GM12878 (cell line): ENCODE measurements around the gene SPATS1. TPM values are rescaled to one million over a fixed set of nuclear protein-coding genes. Genes with fewer than 3 reads are reported as not detected.

ENCODE experiments used
- ATAC-seq: fragments of 200-7000 bp; cut with Tn5 transposase; 3 replicates; pipeline ENCODE4 v1.9.1; 2020; ENCODE audit warnings: mild to moderate bottlenecking, moderate library complexity
- BruUV-seq: library from RNA; stranded (reverse); fragments of 400-500 nt; replicated peaks from 2 replicates; lab custom pipeline; 2021; lab: Mats Ljungman, UMichigan
- CTCF ChIA-PET: fragments of 300-600 bp; sonication (Branson Sonifier 250); formaldehyde crosslinking; extraction: SDS; loops from one replicate; lab custom pipeline; 2021; ENCODE audit warnings: inconsistent platforms; lab: Yijun Ruan, JAX
- POLR2A ChIA-PET: fragments of 350-600 bp; formaldehyde crosslinking; extraction: SDS; loops from one replicate; lab custom pipeline; 2021; ENCODE audit warnings: inconsistent platforms; lab: Charles Lee
- RAD21 ChIA-PET: fragments of 300-600 bp; sonication (Branson Sonifier 250); formaldehyde crosslinking; loops from one replicate; lab custom pipeline; 2023; ENCODE audit warnings: antibody characterized with exemption; ENCODE audit not compliant: unreplicated experiment; lab: Charles Lee
- SMC1A ChIA-PET: fragments of 300-600 bp; sonication (Branson Sonifier 250); formaldehyde crosslinking; loops from one replicate; lab custom pipeline; 2023; ENCODE audit not compliant: unreplicated experiment, uncharacterized antibody; lab: Charles Lee
- DNase-seq: peaks from one replicate; pipeline ENCODE4 v3.0.0-alpha.2; 2011; ENCODE audit warnings: low read depth, low spot score
- FAIRE-seq: peaks from 3 replicates; lab custom pipeline; 2011; peaks lifted over from hg19 to GRCh38; lab: Jason Lieb, UNC
- H2AFZ ChIP-seq: 2 replicates; pipeline ENCODE4 v1.6.0; 2011; ENCODE audit warnings: low read depth, low read length, control low read depth; ENCODE audit not compliant: control insufficient read depth
- H3K27ac ChIP-seq: 2 replicates; pipeline ENCODE4 v1.5.1; 2011; ENCODE audit warnings: control low read depth; ENCODE audit not compliant: control insufficient read depth, insufficient read depth
- H3K27me3 ChIP-seq, 2 experiments: replicated peaks in 1 of 2; 2 replicates each; pipeline versions ENCODE4 v1.6.0 to v1.6.1; 2011; ENCODE audit warnings: low read length in 1 of 2; ENCODE audit not compliant: control insufficient read depth in 2 of 2, insufficient read depth in 2 of 2
- H3K36me3 ChIP-seq, 2 experiments: 2 replicates each; pipeline ENCODE4 v1.5.1; 2011; ENCODE audit warnings: low read length in 1 of 2; ENCODE audit not compliant: control insufficient read depth in 2 of 2, insufficient read depth in 2 of 2
- H3K4me1 ChIP-seq: 2 replicates; pipeline ENCODE4 v1.6.1; 2011; ENCODE audit warnings: mild to moderate bottlenecking, low read length, moderate library complexity, mixed read lengths; ENCODE audit not compliant: control insufficient read depth, insufficient read depth
- H3K4me2 ChIP-seq: 2 replicates; pipeline ENCODE4 v1.6.0; 2011; ENCODE audit warnings: control low read depth; ENCODE audit not compliant: control insufficient read depth, insufficient read depth
- H3K4me3 ChIP-seq: fragments of 200-600 bp; sonication (generic); 2 replicates; pipeline ENCODE4 v1.5.1; 2016
- H3K79me2 ChIP-seq: 2 replicates; pipeline ENCODE4 v1.6.0; 2011; ENCODE audit warnings: low read length; ENCODE audit not compliant: control insufficient read depth, insufficient read depth
- H3K9ac ChIP-seq: 2 replicates; pipeline ENCODE4 v1.8.0; 2011; ENCODE audit warnings: low read length, control low read depth, mixed read lengths; ENCODE audit not compliant: control insufficient read depth, insufficient read depth
- H3K9me3 ChIP-seq: replicated peaks from 3 replicates; pipeline ENCODE4 v1.5.1; 2011; ENCODE audit warnings: mild to moderate bottlenecking, low read length; ENCODE audit not compliant: control insufficient read depth, insufficient read depth
- H4K20me1 ChIP-seq: 2 replicates; pipeline ENCODE4 v1.6.0; 2011; ENCODE audit not compliant: control insufficient read depth, insufficient read depth
- CTCF ChIP-seq, 3 experiments: IDR thresholded peaks in 2 of 3; conservative IDR thresholded peaks in 1 of 3; 2 replicates each; pipeline ENCODE4 v1.5.1; 2011; ENCODE audit warnings: low read depth in 3 of 3, low read length in 3 of 3, mild to moderate bottlenecking in 3 of 3, control low read depth in 2 of 3, moderate library complexity in 2 of 3, inconsistent platforms in 1 of 3, mixed read lengths in 1 of 3; ENCODE audit not compliant: control insufficient read depth in 2 of 3, insufficient read depth in 1 of 3; ENCODE audit errors: extremely low read depth in 1 of 3
- EGR1 ChIP-seq, 2 experiments: IDR thresholded peaks; 1 replicate in 1 of 2; 2 replicates in 1 of 2; pipeline ENCODE4 v1.6.1; 2011 to 2012; ENCODE audit warnings: low read depth in 2 of 2, low read length in 2 of 2, borderline replicate concordance in 1 of 2, mild to moderate bottlenecking in 1 of 2, moderate library complexity in 1 of 2
- ESRRA ChIP-seq: IDR thresholded peaks from 2 replicates; pipeline ENCODE4 v1.6.1; 2012; ENCODE audit warnings: mild to moderate bottlenecking, low read length, improper control_type of control experiment
- GATAD2B ChIP-seq: fragments of 450-650 bp; conservative IDR thresholded peaks from 2 replicates; pipeline ENCODE4 v1.6.1; 2017; ENCODE audit warnings: low read depth, mild to moderate bottlenecking, moderate library complexity
- IKZF1 ChIP-seq: fragments of 450-650 bp; conservative IDR thresholded peaks from 2 replicates; pipeline ENCODE4 v1.6.1; 2017; ENCODE audit warnings: antibody characterized with exemption, mild to moderate bottlenecking
- MEF2A ChIP-seq: IDR thresholded peaks from 2 replicates; pipeline ENCODE4 v1.6.1; 2011; ENCODE audit warnings: low read depth, mild to moderate bottlenecking, low read length, moderate library complexity; ENCODE audit not compliant: insufficient read depth
- POLR2A ChIP-seq: IDR thresholded peaks from 2 replicates; pipeline ENCODE4 v1.6.1; 2011; ENCODE audit warnings: low read depth, mild to moderate bottlenecking, low read length
- POLR2AphosphoS5 ChIP-seq: IDR thresholded peaks from 2 replicates; pipeline ENCODE4 v1.6.1; 2011; ENCODE audit warnings: mild to moderate bottlenecking, low read length, inconsistent platforms
- RAD21 ChIP-seq: IDR thresholded peaks from 2 replicates; pipeline ENCODE4 v1.6.1; 2011; ENCODE audit warnings: mild to moderate bottlenecking, low read depth, low read length, moderate library complexity; ENCODE audit not compliant: insufficient read depth
- SMAD5 ChIP-seq: IDR thresholded peaks from 2 replicates; pipeline ENCODE4 v1.6.1; 2016; ENCODE audit warnings: antibody characterized with exemption, low read depth
- SMC3 ChIP-seq: IDR thresholded peaks from 2 replicates; pipeline ENCODE4 v1.6.1; 2011; ENCODE audit warnings: low read length, improper control_type of control experiment, borderline replicate concordance
- SREBF2 ChIP-seq: IDR thresholded peaks from 2 replicates; pipeline ENCODE4 v1.6.1; 2012; ENCODE audit warnings: mild to moderate bottlenecking, low read length
- STAT1 ChIP-seq: fragments of 450-650 bp; conservative IDR thresholded peaks from 2 replicates; pipeline ENCODE4 v1.6.1; 2014; ENCODE audit warnings: antibody characterized with exemption, mild to moderate bottlenecking
- TBL1XR1 ChIP-seq: IDR thresholded peaks from 2 replicates; pipeline ENCODE4 v1.6.1; 2012; ENCODE audit warnings: low read depth, low read length, improper control_type of control experiment
- TCF12 ChIP-seq: IDR thresholded peaks from 2 replicates; pipeline ENCODE4 v1.6.1; 2011; ENCODE audit warnings: low read depth, mild to moderate bottlenecking, low read length
- YY1 ChIP-seq: IDR thresholded peaks from 2 replicates; pipeline ENCODE4 v1.6.1; 2011; ENCODE audit warnings: low read depth, mild to moderate bottlenecking, low read length
- ZNF384 ChIP-seq: IDR thresholded peaks from 2 replicates; pipeline ENCODE4 v1.6.1; 2012; ENCODE audit warnings: low read depth, mild to moderate bottlenecking, low read length, improper control_type of control experiment, borderline replicate concordance
- WGBS: methylation state at CpG from one replicate; pipeline ENCODE4 v1.1.6; 2016; ENCODE audit warnings: low lambda C conversion rate; ENCODE audit not compliant: insufficient replicate concordance, insufficient coverage; ENCODE audit errors: missing lambda C conversion rate; 5-methylcytosine and 5-hydroxymethylcytosine counted together
- in situ Hi-C: fragments of 300-500 bp; cut with MboI; formaldehyde crosslinking; loops from 9 replicates; pipeline ENCODE4 v1.14.3; 2018; ENCODE audit warnings: mixed read lengths
- intact Hi-C: fragments of 100-400 bp; cut with micrococcal nuclease; formaldehyde crosslinking; loops from one replicate; pipeline ENCODE4 v1.14.2; 2022; ENCODE audit not compliant: unreplicated experiment
- polyA plus RNA-seq, 11 experiments: library from polyadenylated mRNA; depleted of rRNA in 4 of 11; unstranded in 6 of 11; stranded (reverse) in 5 of 11; fragments of >200 nt; fragmentation: Nextera tagmentation in 4 of 11; fragmentation: Illumina TruSeq in 1 of 11; extraction: Ambion mirVana in 4 of 11; extraction: Trizol in 1 of 11; gene quantifications; 1 replicate in 1 of 11; 2 replicates in 10 of 11; pipeline versions ENCODE4 v1.2.1 to v1.2.3, GENCODE V29; 2011 to 2016; ENCODE audit warnings: inconsistent platforms in 2 of 11, missing spikeins in 2 of 11, low read depth in 1 of 11
- total RNA-seq, 4 experiments: library from RNA; depleted of rRNA in 3 of 4; stranded (reverse); fragments of >200 nt in 3 of 4; fragmentation: Illumina TruSeq in 1 of 4; extraction: Trizol in 1 of 4; gene quantifications; 2 replicates each; pipeline versions ENCODE4 v1.2.1 to v1.2.3, GENCODE V29; 2013 to 2021

Gene SPATS1
- total and polyA plus RNA-seq, 10 of the 15 experiments (the other 5 are each of a cell fraction or from before 2014, with no cell fraction given), result 0.12 TPM; not detected in 9

- Histone ChIP-seq H3K27ac (no peak overlapping the region), H3K9me3 (no peaks in the 10 kb centered on the region), H3K27me3 (no peaks in the 10 kb centered on the region), H3K36me3 (peaks cover 5 to 33% of the 10 kb centered on the region in 2 experiments; a peak in 3 of 4 replicates), H2AFZ (no peak overlapping the region), H4K20me1 (no peaks in the 10 kb centered on the region), H3K4me3 (no peak overlapping the region), H3K79me2 (no peaks in the 10 kb centered on the region), H3K4me2 (no peak overlapping the region), H3K4me1 (no peaks in the 10 kb centered on the region), H3K9ac (no peak overlapping the region)
- intact Hi-C loops, result loop anchor here (2.0 kb wide), 1 partner anchor 36 kb away; no protein-coding TSS in a partner anchor
- ChIA-PET RAD21 (interaction anchor here (1.0 to 2.8 kb wide), 4 partner anchors 34 to 208 kb away, joined by 3 to 22 read pairs (median 4); partner anchors contain the start of gene TMEM151B), CTCF (interaction anchor here (0.7 to 7.4 kb wide), 16 partner anchors 8 to 212 kb away, joined by 3 to 87 read pairs (median 4); partner anchors contain the start of genes AARS2, CDC5L, NFKBIE and TMEM151B), POLR2A (interaction anchor here (1.0 kb wide), 1 partner anchor 37 kb away, joined by 3 read pairs; no protein-coding TSS in a partner anchor), SMC1A (interaction anchor here (0.7 to 3.0 kb wide), 3 partner anchors 34 to 132 kb away, joined by 3 to 22 read pairs (median 4); no protein-coding TSS in a partner anchor)
- no peak for DNase-seq
- FAIRE-seq, result peak; percentile 35
- peak; percentile 86 for ATAC-seq
- in situ Hi-C loops, result no loop called here
- WGBS, result 80% methylated on average over 25 of the region's 25 CpGs
- TF ChIP-seq SREBF2 (no peak), TBL1XR1 (no peak), ESRRA (no peak), POLR2A (0 out of 2 replicates have a peak, but pooled peaks have one; percentile 36), EGR1 (IDR thresholded peaks at IDR 0.05; ENCODE audit: borderline replicate concordance in 1 of 2, low read depth in 2 of 2, low read length in 2 of 2) (no peak), YY1 (peak; percentile 91), TCF12 (0 out of 2 replicates have a peak, but pooled peaks have one; percentile 11), POLR2AphosphoS5 (0 out of 2 replicates have a peak, but pooled peaks have one; percentile 23), STAT1 (no peak), SMC3 (peak; percentile 71; the same call in 1 of the 2 replicates), ZNF384 (no peak), RAD21 (peak; percentile 51), GATAD2B (no peak), MEF2A (no peak), SMAD5 (no peak), CTCF (IDR thresholded peaks at IDR 0.05 in 2 of 3, conservative IDR thresholded peaks at IDR 0.05 in 1 of 3; ENCODE audit: control insufficient read depth in 2 of 3, extremely low read depth in 1 of 3, insufficient read depth in 1 of 3, low read depth in 3 of 3, low read length in 3 of 3) (peak; percentile 74 to 88 (median 75)), IKZF1 (no peak)
- BruUV-seq, result no TSS peak
These were observed 37.9 kb upstream of the SPATS1 start for GRCh38 chr6:44304282-44305199.
